ENCODE data around the gene VWA1.
"Not testable (repeated sequence)": the region's sequence is repeated elsewhere in the genome, so short reads cannot be mapped to it uniquely, and the experiment has no call there.

VWA1 gene

GRCh38 chr1:1460540-1461130 is 25.1 kb downstream of the VWA1 start:
- DNase-seq: no peak

DNA sequence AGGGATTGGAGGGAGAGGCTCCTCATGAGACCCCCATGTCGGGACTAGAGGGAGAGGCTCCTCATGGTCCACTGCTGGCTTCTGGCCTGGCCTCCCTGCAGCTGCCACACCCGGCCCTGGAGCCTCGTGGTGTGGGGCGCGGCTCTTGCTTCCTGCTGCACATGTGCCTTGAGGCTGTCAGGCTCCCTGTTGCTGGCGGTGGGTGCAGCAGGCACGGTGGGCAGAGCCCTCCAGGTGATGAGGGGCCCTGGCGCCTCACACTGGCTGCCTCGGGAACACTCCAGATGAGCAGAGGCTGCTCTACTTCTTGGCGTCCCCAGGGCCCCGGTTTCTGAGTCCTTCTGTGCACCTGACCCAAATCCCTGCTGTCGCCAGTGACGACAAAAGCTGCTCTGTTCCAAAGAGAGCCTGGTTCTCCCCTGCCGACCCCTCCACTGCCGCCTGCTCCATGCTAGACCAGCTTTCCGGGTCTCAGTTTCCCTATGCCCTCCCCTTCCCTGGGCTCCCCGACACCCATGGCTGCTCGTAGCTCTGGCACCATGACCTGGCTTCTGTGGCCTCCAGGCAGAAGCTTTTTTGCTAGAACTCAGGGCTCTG is 26.3 kb downstream of the VWA1 start:
- no peak for DNase-seq

DNA sequence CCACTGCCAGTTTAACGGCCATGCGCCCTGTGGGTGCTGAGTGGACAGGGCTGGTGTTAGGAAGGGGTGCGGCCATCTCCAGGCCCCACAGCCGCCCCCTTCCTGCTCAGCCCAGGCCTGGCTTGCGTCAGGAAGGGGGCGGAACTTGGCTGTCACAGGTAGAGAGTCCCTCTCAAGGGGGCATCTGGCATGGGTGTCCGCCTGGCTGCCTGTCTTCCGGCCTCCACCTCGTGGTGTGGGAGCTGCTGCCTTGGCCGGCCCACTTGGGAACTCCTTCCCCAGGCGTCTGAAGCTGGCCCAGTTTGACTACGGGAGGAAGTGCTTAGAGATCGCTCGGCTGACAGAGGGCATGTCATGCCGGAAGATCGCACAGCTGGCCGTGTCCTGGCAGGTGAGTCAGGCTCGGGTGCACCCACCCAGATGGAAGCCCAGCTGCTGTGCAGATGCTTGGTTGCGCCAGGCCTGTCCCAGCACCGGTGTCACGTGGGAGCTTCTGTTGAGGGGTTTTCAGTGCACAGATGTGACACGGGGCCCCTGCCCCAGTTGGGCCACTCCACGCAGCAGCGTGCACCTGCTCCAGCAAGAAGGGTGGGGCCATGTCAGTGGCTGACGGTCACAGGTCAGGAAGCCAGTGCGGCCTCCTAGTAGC is 27.0 kb downstream of the VWA1 start:
- DNase-seq: no peak

GRCh38 chr1:1463312-1463711 is 27.8 kb downstream of the VWA1 start:
- DNase-seq: no peak

DNA sequence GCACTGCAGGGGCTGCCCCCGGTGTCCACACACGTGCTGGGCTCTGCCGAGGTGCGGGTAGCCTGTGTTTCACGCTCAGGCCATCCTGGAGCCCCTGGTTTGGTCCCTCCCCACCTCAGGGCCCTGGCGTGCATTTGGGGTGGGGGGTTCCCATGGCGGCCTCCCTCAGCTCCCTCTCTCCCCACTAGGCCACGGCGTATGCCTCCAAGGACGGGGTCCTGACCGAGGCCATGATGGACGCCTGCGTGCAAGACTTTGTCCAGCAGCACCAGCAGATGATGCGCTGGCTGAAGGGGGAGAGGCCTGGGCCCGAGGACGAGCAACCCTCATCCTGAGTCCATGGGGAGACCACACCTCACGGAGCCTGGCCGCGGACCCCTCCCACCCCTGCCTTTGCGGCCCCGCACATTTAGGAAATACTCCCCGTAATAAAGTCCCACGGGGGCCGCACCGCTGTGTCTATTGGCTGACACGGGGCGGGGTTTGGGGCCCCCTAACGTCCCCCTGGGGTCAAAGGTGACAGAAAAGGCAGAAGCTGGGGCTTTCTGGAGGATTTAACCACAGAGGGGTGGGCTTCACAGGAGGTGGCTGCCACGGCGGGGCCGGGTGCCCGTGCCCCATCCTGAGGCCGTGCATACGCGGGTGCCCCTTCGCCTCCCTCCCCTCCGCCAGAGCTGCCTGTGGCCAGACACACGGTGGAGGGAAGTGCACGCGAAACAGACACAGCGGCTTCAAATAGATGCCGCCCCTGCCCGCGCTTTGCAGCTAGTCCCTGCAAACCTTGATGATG is 32.9 kb downstream of the VWA1 start:
- DNase-seq: not testable (repeated sequence)

- no peak for DNase-seq
Observed at GRCh38 chr1:1470626-1471388, 35.3 kb downstream of the VWA1 start.

GRCh38 chr1:1471389-1472052 is 36.0 kb downstream of the VWA1 start, which contains the start of gene ATAD3B:
ATAD3B (plus strand) TSS chr1:1471765; CDS start chr1:1471885, 120 bp downstream.
- DNase-seq: peak; percentile 9

GRCh38 chr1:1472053-1472876 is 36.8 kb downstream of the VWA1 start:
- DNase-seq: not testable (repeated sequence)

DNA sequence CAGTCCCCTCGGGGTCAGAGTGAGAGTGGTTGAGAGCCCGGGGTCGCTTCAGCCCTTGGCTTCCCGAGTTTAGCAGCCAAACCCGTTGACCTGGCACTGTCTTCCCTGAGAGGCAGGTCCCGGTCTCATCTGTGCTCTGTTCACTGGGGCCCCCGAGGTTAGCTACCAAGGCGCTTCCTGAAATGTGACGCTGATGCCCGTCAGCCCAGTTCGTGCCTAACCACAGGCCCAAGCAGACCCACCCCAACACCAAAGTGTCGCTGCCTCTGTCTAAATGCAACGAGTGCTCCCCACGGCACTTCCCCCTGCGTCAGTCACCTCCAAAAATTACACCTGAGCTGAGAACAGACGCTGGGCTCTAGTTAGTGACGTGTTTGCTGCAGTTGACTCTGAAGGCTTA is 40.5 kb downstream of the VWA1 start:
- not testable (repeated sequence) for DNase-seq

- DNase-seq: no peak
Observed at GRCh38 chr1:1477206-1477605, 41.7 kb downstream of the VWA1 start.

DNA sequence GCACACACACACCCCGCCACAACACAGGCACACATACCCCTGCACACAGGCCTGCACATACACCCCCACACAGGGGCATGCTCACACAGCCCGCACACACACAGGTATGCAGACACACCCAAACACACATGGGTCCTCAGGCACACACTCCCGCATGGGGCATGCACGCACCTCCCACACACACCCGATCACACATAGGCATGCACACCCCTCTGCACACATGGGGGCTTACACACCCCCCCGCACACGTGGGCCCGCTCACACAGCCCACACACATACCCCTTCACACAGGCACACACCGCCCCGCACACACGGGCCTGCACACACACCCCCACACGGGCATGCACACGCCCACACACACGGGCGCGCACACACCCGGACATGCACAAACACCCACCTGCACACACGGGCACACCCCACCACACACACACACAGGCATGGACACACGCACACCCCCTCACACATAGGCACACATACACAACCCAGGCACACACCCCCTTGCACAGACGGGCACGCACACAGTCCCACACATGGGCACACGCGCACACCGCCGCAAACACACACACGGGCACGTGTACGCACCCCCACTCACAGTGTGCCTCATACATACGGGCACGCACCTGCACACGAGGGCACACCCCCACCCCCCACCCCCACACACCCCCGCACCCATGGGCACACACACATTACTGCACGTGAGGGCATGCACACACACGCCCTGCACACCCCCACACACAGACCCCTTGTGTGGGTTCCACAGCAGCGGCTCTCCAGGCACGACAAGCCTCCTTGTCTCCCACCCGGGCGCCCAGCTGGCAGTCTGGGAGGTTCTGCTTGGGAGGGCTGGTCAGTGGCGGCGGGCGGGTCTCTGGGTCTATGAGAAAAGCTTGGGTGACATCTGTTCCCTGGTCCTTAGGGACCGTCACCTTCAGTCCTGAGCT is 44.3 kb downstream of the VWA1 start:
- no peak for DNase-seq

- DNase-seq: not testable (repeated sequence)
Observed at GRCh38 chr1:1480488-1480867, 45.0 kb downstream of the VWA1 start.

DNA sequence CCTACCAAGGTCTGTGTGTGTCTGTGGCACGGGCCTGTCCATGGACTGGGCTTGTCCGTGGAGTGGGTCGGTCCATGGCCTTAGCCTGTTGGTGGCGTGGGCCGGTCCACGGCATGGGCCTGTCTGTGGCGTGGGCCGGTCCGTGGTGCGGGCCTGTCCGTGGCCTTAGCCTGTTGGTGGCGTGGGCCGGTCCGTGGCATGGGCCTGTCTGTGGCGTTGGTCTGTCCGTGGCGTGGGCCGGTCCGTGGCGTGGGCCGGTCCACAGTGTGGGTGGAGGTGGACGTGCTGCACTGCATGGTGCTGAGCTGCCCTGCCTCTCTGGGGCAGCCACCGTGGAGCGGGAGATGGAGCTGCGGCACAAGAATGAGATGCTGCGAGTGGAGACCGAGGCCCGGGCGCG is 46.3 kb downstream of the VWA1 start:
- DNase-seq: not testable (repeated sequence)

DNA sequence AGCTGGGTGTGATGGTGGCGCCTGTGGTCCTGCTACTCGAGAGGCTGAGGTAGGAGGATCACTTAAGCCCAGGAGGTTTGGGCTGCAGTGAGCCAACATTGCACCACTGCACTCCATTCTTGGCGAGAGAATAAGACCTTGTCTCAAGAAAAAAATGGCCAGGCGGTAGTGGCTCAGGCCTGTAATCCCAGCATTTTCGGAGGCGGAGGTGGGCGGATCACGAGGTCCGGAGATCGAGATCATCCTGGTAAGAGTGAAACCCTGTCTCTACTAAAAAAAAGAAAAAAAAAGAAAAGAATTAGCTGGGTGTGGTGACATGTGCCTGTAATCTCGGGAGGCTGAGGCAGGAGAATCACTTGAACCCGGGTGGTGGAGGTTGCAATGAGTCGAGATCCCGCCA is 47.4 kb downstream of the VWA1 start:
- DNase-seq: no peak

DNA sequence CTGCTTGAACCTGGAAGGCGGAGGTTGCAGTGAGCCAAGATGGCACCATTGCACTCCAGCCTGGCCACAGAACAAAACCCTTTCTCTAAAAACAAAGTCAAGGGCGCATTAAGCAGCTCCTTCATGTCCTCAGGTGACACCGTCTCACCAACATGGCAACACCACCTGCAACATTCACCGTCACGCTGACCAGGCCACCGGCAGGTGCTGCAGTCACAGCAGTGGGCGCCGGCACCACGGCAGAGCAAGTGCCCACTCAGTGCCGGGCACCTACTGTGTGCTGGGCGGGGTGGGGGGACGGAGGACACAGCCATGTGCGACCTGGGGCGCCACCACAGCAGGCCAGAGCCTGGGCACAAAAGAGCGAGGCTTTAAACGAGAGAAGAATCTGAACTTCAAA is 48.2 kb downstream of the VWA1 start:
- no peak for DNase-seq

DNA sequence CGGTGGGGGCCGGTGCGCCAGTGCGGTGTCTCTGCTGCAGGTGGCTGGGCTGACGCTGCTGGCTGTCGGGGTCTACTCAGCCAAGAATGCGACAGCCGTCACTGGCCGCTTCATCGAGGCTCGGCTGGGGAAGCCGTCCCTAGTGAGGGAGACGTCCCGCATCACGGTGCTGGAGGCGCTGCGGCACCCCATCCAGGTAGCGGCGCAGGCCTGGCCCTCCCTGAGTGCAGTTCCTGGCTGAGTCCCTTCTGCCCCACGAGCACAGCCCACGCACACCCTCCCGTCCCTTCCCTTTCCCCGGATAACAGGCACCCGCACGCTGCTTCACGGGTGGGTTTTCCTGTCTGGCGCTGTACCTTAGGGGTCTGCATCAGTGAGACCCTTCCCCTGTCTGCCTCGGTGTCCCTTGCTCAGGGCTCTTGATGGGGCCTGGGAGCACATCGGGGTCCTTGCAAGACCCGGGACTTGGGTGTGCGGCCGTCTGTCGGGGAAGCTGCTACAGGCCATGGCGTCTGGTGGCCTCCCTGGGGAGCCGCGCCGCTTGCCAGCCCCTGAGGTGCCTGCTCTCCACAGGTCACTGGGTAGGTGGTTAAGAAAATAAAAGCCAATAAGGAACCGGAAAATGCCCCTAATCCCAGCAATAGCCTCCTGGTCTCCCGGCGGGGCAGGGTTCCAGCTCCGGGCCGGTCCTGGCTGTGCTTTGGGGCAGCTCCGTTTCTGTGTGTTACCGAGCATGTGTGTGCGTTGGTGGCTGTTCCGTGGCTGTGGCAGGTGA is 49.7 kb downstream of the VWA1 start:
- DNase-seq: not testable (repeated sequence)

DNA sequence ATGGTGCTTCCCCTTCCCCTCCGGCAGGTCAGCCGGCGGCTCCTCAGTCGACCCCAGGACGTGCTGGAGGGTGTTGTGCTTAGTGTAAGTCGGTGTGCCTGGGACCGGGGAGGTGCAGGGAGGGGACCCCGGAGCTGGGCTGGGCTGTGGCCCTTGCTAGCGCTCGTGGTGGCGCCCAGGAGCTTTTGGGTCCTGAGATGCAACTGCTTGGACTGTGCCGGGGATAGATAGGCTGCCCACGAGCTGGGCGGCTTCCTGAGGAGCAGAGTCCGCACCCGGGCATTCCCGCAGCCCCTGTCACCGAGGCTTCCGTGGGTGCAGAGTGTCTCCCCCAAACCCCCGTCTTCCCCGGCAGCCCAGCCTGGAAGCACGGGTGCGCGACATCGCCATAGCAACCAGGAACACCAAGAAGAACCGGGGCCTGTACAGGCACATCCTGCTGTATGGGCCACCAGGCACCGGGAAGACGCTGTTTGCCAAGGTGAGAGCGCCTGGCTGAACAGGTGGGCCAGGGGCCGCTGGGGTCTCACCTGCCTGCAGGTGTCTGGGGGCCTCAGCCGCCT is 50.3 kb downstream of the VWA1 start:
- not testable (repeated sequence) for DNase-seq

DNA sequence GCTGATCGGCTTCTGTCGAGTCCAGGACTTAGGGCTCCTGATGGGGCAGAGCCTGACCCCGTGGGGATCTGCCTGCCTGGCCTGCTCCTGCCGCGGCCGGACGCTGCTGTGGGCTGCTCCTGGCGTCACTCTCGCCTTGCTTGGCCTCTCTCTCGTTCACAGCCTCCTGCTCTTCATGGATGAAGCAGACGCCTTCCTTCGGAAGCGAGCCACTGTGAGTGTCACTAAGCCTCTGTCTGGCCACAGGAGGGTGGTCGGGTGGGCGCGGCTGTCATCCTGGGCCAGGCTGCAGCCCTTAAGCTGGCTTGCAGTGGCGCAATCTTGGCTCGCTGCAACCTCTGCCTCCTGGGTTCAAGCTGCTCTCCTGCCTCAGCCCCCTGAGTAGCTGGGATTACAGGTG is 52.2 kb downstream of the VWA1 start:
- no peak for DNase-seq

- DNase-seq: no peak
Observed at GRCh38 chr1:1489231-1489630, 53.7 kb downstream of the VWA1 start.
